DMS53 treated with DMSO at 0.1 percent for 48 hours (cell line): Measurements from ENCODE around the gene ACKR2.

ENCODE experiments used
- DNase-seq: peaks from one replicate; lab custom pipeline; 2025; ENCODE audit not compliant: unreplicated experiment; lab: John Stamatoyannopoulos, UW

ACKR2 gene, protein sequence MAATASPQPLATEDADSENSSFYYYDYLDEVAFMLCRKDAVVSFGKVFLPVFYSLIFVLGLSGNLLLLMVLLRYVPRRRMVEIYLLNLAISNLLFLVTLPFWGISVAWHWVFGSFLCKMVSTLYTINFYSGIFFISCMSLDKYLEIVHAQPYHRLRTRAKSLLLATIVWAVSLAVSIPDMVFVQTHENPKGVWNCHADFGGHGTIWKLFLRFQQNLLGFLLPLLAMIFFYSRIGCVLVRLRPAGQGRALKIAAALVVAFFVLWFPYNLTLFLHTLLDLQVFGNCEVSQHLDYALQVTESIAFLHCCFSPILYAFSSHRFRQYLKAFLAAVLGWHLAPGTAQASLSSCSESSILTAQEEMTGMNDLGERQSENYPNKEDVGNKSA

GRCh38 chr3:42809202-42809601 is at the start of gene ACKR2:
ACKR2 (plus strand) TSS chr3:42809445; CDS start chr3:42864503, 55,058 bp downstream.
- no peak for DNase-seq

GRCh38 chr3:42762046-42762724 is 47.1 kb upstream of the ACKR2 start:
- no peak for DNase-seq

GRCh38 chr3:42763021-42763420 is 46.2 kb upstream of the ACKR2 start:
- no peak for DNase-seq

GRCh38 chr3:42764115-42764514 is 45.1 kb upstream of the ACKR2 start:
- DNase-seq = no peak

- DNase-seq = no peak
Measured at GRCh38 chr3:42764561-42765295, 44.5 kb upstream of the ACKR2 start.

DNA sequence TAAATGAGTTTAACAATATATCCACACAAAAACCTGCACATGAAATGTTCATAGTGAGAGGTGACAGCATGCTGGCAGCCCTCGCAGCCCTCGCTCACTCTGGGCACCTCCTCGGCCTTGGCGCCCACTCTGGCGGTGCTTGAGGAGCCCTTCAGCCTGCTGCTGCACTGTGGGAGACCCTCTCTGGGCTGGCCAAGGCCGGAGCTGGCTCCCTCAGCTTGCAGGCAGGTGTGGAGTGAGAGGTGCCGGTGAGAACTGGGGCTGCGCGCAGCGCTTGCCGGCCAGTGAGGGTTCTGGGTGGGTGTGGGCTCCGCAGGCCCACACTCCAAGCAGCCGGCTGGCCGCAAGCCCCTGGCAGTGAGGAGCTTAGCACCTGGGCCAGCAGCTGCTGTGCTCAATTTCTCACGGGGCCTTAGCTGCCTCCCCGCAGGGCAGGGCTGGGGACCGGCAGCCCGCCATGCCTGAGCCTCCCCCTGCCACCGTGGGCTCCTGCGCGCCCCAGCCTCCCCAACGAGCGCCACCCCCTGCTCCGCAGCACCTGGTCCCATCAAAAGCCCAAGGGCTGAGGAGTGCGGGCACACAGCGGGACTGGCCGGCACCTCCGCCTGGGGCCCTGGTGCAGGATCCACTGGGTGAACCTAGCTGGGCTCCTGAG is 39.6 kb upstream of the ACKR2 start:
- DNase-seq = no peak

GRCh38 chr3:42771271-42771670 is 38.0 kb upstream of the ACKR2 start:
- no peak for DNase-seq

DNA sequence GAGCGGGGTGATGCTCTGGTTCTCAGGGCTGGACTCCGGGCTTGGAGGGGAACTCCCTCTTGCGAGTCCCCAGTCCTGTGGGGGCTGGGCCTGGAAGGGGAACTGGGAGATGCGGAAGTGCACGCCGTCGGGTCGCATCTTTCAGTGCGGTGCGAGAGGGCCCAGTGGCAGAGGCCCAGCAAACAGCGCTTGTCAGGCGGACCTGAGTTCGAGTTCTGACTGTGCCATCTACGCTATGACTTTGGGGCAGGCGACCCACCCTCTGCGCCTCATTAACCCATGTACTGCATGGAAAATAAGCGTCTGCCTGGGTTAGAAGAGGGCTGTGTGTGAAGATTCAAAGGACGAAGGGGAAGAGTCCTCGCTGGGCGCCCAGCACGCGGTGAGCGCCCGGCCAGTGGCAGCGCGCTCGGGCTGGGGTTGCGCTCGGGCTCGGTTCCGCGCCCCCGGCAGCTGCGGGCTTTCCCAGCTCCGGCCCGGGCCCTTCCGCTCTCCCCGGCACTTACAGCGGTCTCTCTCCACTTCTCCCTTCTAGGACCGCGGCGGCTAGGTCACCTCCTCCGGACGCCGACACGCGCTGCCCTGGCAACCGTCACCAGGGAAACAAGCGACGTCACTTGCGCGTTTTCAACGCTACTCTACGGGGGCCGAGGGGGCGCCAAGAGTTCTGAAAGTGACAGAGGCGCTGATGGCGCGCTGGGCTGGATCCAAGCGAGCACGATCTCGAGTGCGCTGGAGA is 36.4 kb upstream of the ACKR2 start, which contains the start of gene CCDC13:
Gene CCDC13, minus strand, starts transcription at position 584 of the 739 bp plus-strand sequence. CDS start 14,908 bp downstream, outside the sequence.
- peak; percentile 60 for DNase-seq

- no peak for DNase-seq
Measured at GRCh38 chr3:42773409-42773751, 35.9 kb upstream of the ACKR2 start.

- no peak for DNase-seq
Measured at GRCh38 chr3:42778644-42779043, 30.6 kb upstream of the ACKR2 start.

DNA sequence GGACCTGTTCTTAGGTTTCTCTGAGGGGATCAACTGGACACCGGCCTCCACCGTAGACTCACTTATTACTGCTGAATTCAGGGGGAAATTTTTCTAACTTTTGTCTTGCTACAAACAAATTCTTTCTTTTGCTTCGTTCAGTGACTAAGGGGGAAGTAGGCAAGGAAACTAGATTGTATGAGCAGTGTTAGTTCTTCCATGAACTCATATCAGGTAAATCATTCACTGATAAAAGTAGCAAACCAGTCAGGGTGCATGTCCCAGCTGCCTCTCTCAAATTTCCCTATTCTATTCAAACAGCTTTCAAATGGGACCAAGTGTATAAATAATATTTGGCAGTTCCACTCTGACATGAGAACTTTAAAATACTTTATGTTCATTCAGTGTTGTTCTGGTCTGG is 28.8 kb upstream of the ACKR2 start:
- DNase-seq = no peak

DNA sequence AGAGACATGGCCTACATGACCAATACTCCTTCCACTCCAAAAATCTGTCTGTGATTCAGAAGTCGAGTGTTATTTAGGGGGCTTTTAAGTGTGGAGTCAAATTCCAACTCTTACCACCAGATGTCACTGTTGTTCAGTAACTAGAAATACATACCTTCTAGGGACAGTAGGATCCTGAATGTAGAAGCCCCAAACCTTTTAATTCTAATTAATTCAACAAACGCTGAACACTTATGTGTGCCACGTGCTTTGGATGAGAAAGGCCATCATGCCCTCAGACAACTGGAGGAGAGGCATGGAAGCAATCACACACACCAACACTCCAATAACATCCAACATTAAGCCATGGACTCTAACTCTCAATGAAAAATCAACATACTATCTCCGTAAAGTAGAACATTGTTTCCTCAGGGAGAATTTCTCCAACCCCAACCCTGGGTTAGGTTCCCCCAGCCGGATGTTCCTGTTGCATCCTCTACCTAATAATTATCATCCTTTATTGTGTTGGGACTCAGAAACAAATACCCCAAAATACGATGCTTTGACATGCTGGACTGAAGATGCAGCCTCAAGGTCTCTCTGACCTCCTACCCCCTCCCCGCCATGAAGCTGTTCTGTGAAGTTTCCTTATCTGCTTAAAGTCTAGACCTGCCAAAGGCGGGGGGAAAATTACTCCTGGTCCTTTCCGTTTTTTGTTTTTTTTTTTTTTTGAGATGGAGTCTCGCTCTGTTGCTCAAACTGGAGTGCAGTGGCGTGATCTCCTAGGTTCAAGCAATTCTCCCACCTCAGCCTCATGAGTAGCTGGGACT is 28.1 kb upstream of the ACKR2 start:
- peak; percentile 5 for DNase-seq

GRCh38 chr3:42786212-42786611 is 23.0 kb upstream of the ACKR2 start:
- no peak for DNase-seq

DNA sequence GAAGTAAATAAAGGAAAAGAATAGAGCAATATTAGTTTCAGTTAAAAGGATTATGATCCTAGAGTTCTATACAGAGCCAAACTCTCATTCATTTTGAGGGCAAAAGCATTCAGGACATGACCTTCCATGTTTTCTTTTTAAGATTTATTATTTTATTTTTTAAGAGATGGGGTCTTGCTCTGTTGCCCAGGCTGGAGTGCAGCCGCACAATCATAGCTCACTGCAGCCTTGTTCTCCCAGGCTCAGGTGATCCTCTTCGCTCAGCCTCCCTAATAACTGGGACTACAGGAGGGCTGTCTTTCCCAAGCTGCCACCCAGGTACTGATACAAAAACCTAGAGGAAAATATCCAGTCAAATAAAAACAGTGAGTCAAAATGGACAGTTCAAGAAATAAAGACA is 22.6 kb upstream of the ACKR2 start:
- DNase-seq = no peak

- DNase-seq = no peak
Measured at GRCh38 chr3:42790714-42791229, 18.5 kb upstream of the ACKR2 start.

DNA sequence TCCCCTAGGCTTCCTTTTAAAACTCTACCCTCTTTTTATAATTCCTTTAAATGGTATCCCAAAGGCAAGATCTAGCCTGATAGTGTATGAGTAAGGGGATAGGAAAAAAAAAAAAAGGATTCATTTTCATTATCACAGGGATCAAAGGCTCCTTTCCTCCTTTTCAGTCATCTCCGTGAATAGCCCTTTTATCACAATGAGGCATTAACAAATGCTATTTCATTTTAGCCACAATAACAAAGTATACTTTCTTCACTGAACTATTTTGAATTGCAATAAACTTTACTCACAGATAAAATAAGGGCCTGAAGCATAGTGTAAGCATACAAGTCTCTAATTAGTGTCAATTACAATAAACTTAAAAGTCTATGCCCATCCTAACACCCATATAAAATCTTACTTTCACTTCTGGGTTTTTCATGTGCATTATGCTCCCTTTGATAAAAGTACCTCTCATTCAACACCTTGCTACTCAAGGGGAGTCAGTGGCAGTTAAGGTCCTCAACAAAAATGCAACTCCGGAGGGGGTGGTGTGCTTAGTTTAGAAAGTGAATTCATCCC is 13.5 kb upstream of the ACKR2 start:
- DNase-seq = no peak

DNA sequence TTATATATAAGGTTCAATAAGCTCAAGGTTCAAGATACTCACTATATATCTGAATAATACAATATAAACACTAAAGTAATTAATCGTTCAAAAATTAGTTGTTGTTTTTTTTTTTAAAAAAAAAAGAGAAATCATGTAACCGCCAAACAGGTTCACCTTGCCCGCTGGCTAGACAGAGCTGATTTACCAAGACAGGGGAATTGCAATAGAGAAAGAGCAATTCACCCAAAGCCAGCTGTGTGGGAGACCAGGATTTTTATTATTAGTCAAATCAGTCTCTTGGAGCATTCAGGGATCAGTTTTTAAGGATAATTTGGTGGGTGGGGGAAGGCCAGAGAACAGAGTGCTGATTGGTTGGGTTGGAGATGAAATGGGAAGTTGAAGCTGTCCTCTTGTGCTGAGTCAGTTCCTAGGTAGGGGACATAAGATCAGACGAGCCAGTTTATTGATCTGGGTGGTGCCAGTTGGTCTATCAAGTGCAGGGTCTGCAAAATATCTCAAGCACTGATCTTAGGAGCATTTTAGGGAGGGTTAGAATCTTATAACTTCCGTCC is 12.8 kb upstream of the ACKR2 start:
- DNase-seq = no peak

- no peak for DNase-seq
Measured at GRCh38 chr3:42799376-42799775, 9.9 kb upstream of the ACKR2 start.

- no peak for DNase-seq
Measured at GRCh38 chr3:42800251-42800650, 9.0 kb upstream of the ACKR2 start.
